Ascending aorta (tissue), 2 donors: ENCODE data around the gene ALG3. TPM values are rescaled to one million over a fixed set of nuclear protein-coding genes. Genes with fewer than 3 reads are reported as not detected.

Experiments used
- DNase-seq, 2 donors: peaks; one replicate each; pipeline ENCODE4 v3.0.0-alpha.2; 2019; ENCODE audit warnings: low spot score in 2 of 2
- H3K27ac ChIP-seq, 2 donors: fragments of 200-600 bp; sonication (generic); one replicate each; pipeline ENCODE4 v1.5.1; 2016 to 2017; ENCODE audit warnings: mild to moderate bottlenecking in 1 of 2
- H3K27me3 ChIP-seq: fragments of 200-600 bp; sonication (generic); one replicate; pipeline ENCODE4 v1.5.1; 2017
- H3K36me3 ChIP-seq, 2 donors: fragments of 200-600 bp; sonication (generic); one replicate each; pipeline ENCODE4 v1.5.1; 2016
- H3K4me1 ChIP-seq, 2 donors: fragments of 200-600 bp; sonication (generic); one replicate each; pipeline ENCODE4 v1.5.1; 2016 to 2017; ENCODE audit warnings: mild to moderate bottlenecking in 1 of 2
- H3K4me3 ChIP-seq, 2 donors: fragments of 200-600 bp; sonication (generic); one replicate each; pipeline ENCODE4 v1.5.1; 2016 to 2017; ENCODE audit warnings: mild to moderate bottlenecking in 1 of 2
- H3K9me3 ChIP-seq, 2 donors: fragments of 200-600 bp; sonication (generic); one replicate each; pipeline ENCODE4 v1.5.1; 2016
- CTCF ChIP-seq, 3 experiments: fragments of 200-600 bp in 2 of 3; fragments of 450-650 bp in 1 of 3; sonication (generic) in 2 of 3; IDR thresholded peaks; one replicate each; pipeline ENCODE4 v1.5.1; 2016 to 2019; ENCODE audit warnings: antibody characterized with exemption in 3 of 3, mild to moderate bottlenecking in 1 of 3, moderate library complexity in 1 of 3
- intact Hi-C: fragments of 100-400 bp; cut with DNase I; formaldehyde crosslinking; loops from one replicate; pipeline ENCODE4 v1.15.1; 2023
- total RNA-seq: library from RNA; depleted of rRNA; stranded (reverse); fragments of >200 nt; gene quantifications from one replicate; pipeline ENCODE4 v1.1.0, GENCODE V29; 2016

ALG3 gene
- total RNA-seq, 1 donor from 2014 or later = 167 TPM

- Histone ChIP-seq H3K4me1 (peaks cover 0 to 4% of the 10 kb centered on the region in 2 donors), H3K27me3 (peaks cover 14% of the 10 kb centered on the region), H3K36me3 (no peaks in the 10 kb centered on the region), H3K9me3 (no peaks in the 10 kb centered on the region), H3K27ac (no peak overlapping the region), H3K4me3 (no peak overlapping the region)
- DNase-seq = no peak
- no peak for TF ChIP-seq CTCF (IDR thresholded peaks at IDR 0.05)
- intact Hi-C loops = no loop called here
Observed at GRCh38 chr3:184235381-184236032, 13.3 kb downstream of the ALG3 start.

- Histone ChIP-seq H3K4me3 (no peak overlapping the region), H3K27me3 (peaks cover 21% of the 10 kb centered on the region), H3K27ac (no peak overlapping the region), H3K9me3 (no peaks in the 10 kb centered on the region), H3K36me3 (no peaks in the 10 kb centered on the region), H3K4me1 (peaks cover 6 to 10% of the 10 kb centered on the region in 2 donors)
- intact Hi-C loops = no loop called here
- no peak for TF ChIP-seq CTCF (IDR thresholded peaks at IDR 0.05)
- no peak for DNase-seq
Observed at GRCh38 chr3:184234671-184235380, 13.9 kb downstream of the ALG3 start.

GRCh38 chr3:184234224-184234623, 14.5 kb downstream of the ALG3 start:
- TF ChIP-seq CTCF (IDR thresholded peaks at IDR 0.05) = no peak
- Histone ChIP-seq H3K27me3 (peaks cover 25% of the 10 kb centered on the region), H3K36me3 (no peaks in the 10 kb centered on the region), H3K9me3 (no peaks in the 10 kb centered on the region), H3K4me1 (peaks cover 10% of the 10 kb centered on the region in 2 donors), H3K4me3 (no peak overlapping the region), H3K27ac (no peak overlapping the region)
- intact Hi-C loops = no loop called here
- no peak for DNase-seq

- DNase-seq = no peak
- H3K27ac ChIP-seq = no peak overlapping the region
- H3K4me1 ChIP-seq = peaks cover 10% of the 10 kb centered on the region in 2 donors
- intact Hi-C loops = no loop called here
- H3K36me3 ChIP-seq = no peaks in the 10 kb centered on the region
- no peak overlapping the region for H3K4me3 ChIP-seq
- no peak for TF ChIP-seq CTCF (IDR thresholded peaks at IDR 0.05)
- H3K9me3 ChIP-seq = no peaks in the 10 kb centered on the region
- H3K27me3 ChIP-seq = peaks cover 25% of the 10 kb centered on the region
Observed at GRCh38 chr3:184233127-184233843, 15.5 kb downstream of the ALG3 start.

- H3K36me3 ChIP-seq = no peaks in the 10 kb centered on the region
- H3K27ac ChIP-seq = no peak overlapping the region
- no peak for DNase-seq
- no peaks in the 10 kb centered on the region for H3K9me3 ChIP-seq
- peaks cover 10% of the 10 kb centered on the region in 2 donors for H3K4me1 ChIP-seq
- peaks cover 25% of the 10 kb centered on the region for H3K27me3 ChIP-seq
- intact Hi-C loops = no loop called here
- H3K4me3 ChIP-seq = no peak overlapping the region
- TF ChIP-seq CTCF (IDR thresholded peaks at IDR 0.05) = no peak
Observed at GRCh38 chr3:184231671-184232070, 17.1 kb downstream of the ALG3 start.
